ENCODE measurements around the gene GSDME.
"Not testable (repeated sequence)": the region's sequence is repeated elsewhere in the genome, so short reads cannot be mapped to it uniquely, and the experiment has no call there.

The GSDME gene

GRCh38 chr7:24757353-24758275, at the start of gene GSDME:
GSDME (minus strand) TSS chr7:24757464; CDS start chr7:24749774, 7,690 bp downstream.
- DNase-seq: no peak

- no peak for DNase-seq
Observed at GRCh38 chr7:24802300-24802699, 45.0 kb upstream of the GSDME start.

GRCh38 chr7:24801883-24802282, 44.6 kb upstream of the GSDME start:
- no peak for DNase-seq

GRCh38 chr7:24800667-24801066, 43.4 kb upstream of the GSDME start:
- DNase-seq: no peak

- no peak for DNase-seq
Observed at GRCh38 chr7:24800073-24800472, 42.8 kb upstream of the GSDME start.

- DNase-seq: no peak
Observed at GRCh38 chr7:24799506-24799905, 42.2 kb upstream of the GSDME start.

- no peak for DNase-seq
Observed at GRCh38 chr7:24798261-24798660, 41.0 kb upstream of the GSDME start.

- no peak for DNase-seq
Observed at GRCh38 chr7:24797270-24797669, 40.0 kb upstream of the GSDME start.

- no peak for DNase-seq
Observed at GRCh38 chr7:24795407-24795767, 38.1 kb upstream of the GSDME start.

- DNase-seq: not testable (repeated sequence)
Observed at GRCh38 chr7:24794751-24795406, 37.6 kb upstream of the GSDME start.

- no peak for DNase-seq
Observed at GRCh38 chr7:24793982-24794648, 36.9 kb upstream of the GSDME start.

- no peak for DNase-seq
Observed at GRCh38 chr7:24788961-24789576, 31.8 kb upstream of the GSDME start.

- DNase-seq: no peak
Observed at GRCh38 chr7:24788075-24788474, 30.8 kb upstream of the GSDME start.

GRCh38 chr7:24786941-24787340, 29.7 kb upstream of the GSDME start:
- DNase-seq: no peak

- DNase-seq: no peak
Observed at GRCh38 chr7:24786306-24786705, 29.0 kb upstream of the GSDME start.

GRCh38 chr7:24784277-24784676, 27.0 kb upstream of the GSDME start:
- DNase-seq: no peak

GRCh38 chr7:24783698-24784097, 26.4 kb upstream of the GSDME start:
- no peak for DNase-seq

GRCh38 chr7:24781106-24781505, 23.8 kb upstream of the GSDME start:
- no peak for DNase-seq

- DNase-seq: no peak
Observed at GRCh38 chr7:24779283-24779655, 22.0 kb upstream of the GSDME start.

- no peak for DNase-seq
Observed at GRCh38 chr7:24778543-24779282, 21.4 kb upstream of the GSDME start.

GRCh38 chr7:24777806-24778205, 20.5 kb upstream of the GSDME start:
- DNase-seq: no peak

- DNase-seq: no peak
Observed at GRCh38 chr7:24773646-24774045, 16.4 kb upstream of the GSDME start.

- DNase-seq: no peak
Observed at GRCh38 chr7:24769851-24770250, 12.6 kb upstream of the GSDME start.

Measured in NCI-H2171 treated with DMSO at 0.1 percent for 48 hours (cell line).